Adrenal gland (tissue), 12 donors: ENCODE measurements around the gene MYH9. TPM values are rescaled to one million over a fixed set of nuclear protein-coding genes. Genes with fewer than 3 reads are reported as not detected.

ENCODE experiments used
- DNase-seq, 7 donors: peaks; one replicate each; pipeline ENCODE4 v3.0.0-alpha.2; 2019 to 2020
- H3K27ac ChIP-seq, 5 donors: fragments of 200-600 bp; sonication (generic) in 4 of 5; 1 replicate in 3 of 5; 2 replicates in 2 of 5; pipeline versions ENCODE4 v1.5.1 to v1.8.0; 2016 to 2020; ENCODE audit warnings: mild to moderate bottlenecking in 1 of 5
- H3K27me3 ChIP-seq: fragments of 200-600 bp; 2 replicates; pipeline ENCODE4 v1.8.0; 2021
- H3K36me3 ChIP-seq, 2 donors: fragments of 200-600 bp; replicated peaks in 1 of 2; 1 replicate in 1 of 2; 2 replicates in 1 of 2; pipeline versions ENCODE4 v1.5.1 to v1.8.0; 2018 to 2022
- H3K4me1 ChIP-seq, 2 donors: fragments of 200-600 bp; replicated peaks in 1 of 2; 1 replicate in 1 of 2; 2 replicates in 1 of 2; pipeline versions ENCODE4 v1.5.1 to v1.8.0; 2018 to 2021
- H3K4me3 ChIP-seq, 4 donors: fragments of 200-600 bp; sonication (generic) in 3 of 4; one replicate each; pipeline ENCODE4 v1.5.1; 2016 to 2018
- H3K9me3 ChIP-seq, 3 donors: fragments of 200-600 bp; sonication (generic) in 1 of 3; replicated peaks in 1 of 3; 1 replicate in 2 of 3; 2 replicates in 1 of 3; pipeline versions ENCODE4 v1.5.1 to v1.8.0; 2016 to 2021
- CTCF ChIP-seq, 6 experiments: fragments of 450-650 bp in 4 of 6; fragments of 200-600 bp in 2 of 6; sonication (generic) in 1 of 6; IDR thresholded peaks; 1 replicate in 5 of 6; 2 replicates in 1 of 6; pipeline versions ENCODE4 v1.5.1 to v1.8.0; 2016 to 2021; ENCODE audit warnings: antibody characterized with exemption in 6 of 6, mild to moderate bottlenecking in 2 of 6, moderate library complexity in 1 of 6
- POLR2A ChIP-seq, 2 donors: fragments of 450-650 bp; IDR thresholded peaks; one replicate each; pipeline ENCODE4 v1.6.1; 2017; ENCODE audit warnings: antibody characterized with exemption in 2 of 2, mild to moderate bottlenecking in 2 of 2, moderate library complexity in 1 of 2
- WGBS, 4 donors: extraction: QIAGEN DNeasy Blood & Tissue Kit in 2 of 4; methylation state at CpG; one replicate each; pipeline versions ENCODE4 v1.1.5 to v1.1.7; 2013 to 2017; 5-methylcytosine and 5-hydroxymethylcytosine counted together
- intact Hi-C, 2 donors: fragments of 100-400 bp; cut with DNase I; formaldehyde crosslinking; loops; one replicate each; pipeline versions ENCODE4 v1.14.1 to v1.15.0; 2022 to 2023
- polyA plus RNA-seq, 3 donors: library from polyadenylated mRNA; stranded (reverse); fragments of 200-250 nt in 2 of 3; fragments of 350-450 nt in 1 of 3; fragmentation: Illumina TruSeq in 1 of 3; extraction: RNeasy Lipid Tissue Mini Kit (QIAGEN cat#74804) in 1 of 3; gene quantifications; one replicate each; pipeline ENCODE4 v1.2.3, GENCODE V29; 2013 to 2014
- total RNA-seq, 9 donors: library from RNA; depleted of rRNA in 4 of 9; stranded (reverse); fragments of >200 nt in 4 of 9; fragments of 120-200 nt in 1 of 9; fragmentation: NEBNext Ultra II Directional in 1 of 9; extraction: Animal tissue kit (Norgen Biotek cat#: 25700) in 1 of 9; gene quantifications; one replicate each; pipeline versions ENCODE4 v1.1.0 to v1.2.4, GENCODE V29; 2013 to 2023
- donor health status: healthy with polysubstance abuse.
- donor health status: Bipolar disorder and iron deficiency.
- donor health status: DM: yes; HTN: yes; CAD: no.
- donor health status: DM: no; HTN: no; CAD: no.
- donor health status: DM: no; HTN: no; CAD: no.
- donor health status: DM: yes; HTN: yes; CAD: no.

Gene MYH9
- total and polyA plus RNA-seq, 12 donors, result 96.2 to 427 (median 319) TPM

GRCh38 chr22:36302439-36303114 lies 85.2 kb downstream of the MYH9 start:
- no peak for TF ChIP-seq CTCF (IDR thresholded peaks at IDR 0.05)
- no peak for TF ChIP-seq POLR2A (IDR thresholded peaks at IDR 0.05)
- no peak for DNase-seq
- Histone ChIP-seq H3K27me3 (no peaks in the 10 kb centered on the region), H3K9me3 (no peaks in the 10 kb centered on the region), H3K4me1 (no peaks in the 10 kb centered on the region), H3K27ac (peak overlapping the region in 1 of 5 donors; percentile 13), H3K36me3 (peaks cover 0 to 100% of the 10 kb centered on the region in 2 donors), H3K4me3 (no peak overlapping the region)
- 91 to 94% (median 92%) methylated on average over 14 to 17 of the region's 17 CpGs for WGBS, 4 donors
- intact Hi-C loops, result loop anchor here in 1 of 2 donors (5.0 kb wide), 1 partner anchor 170 kb away; no protein-coding TSS in a partner anchor

GRCh38 chr22:36301851-36302250 lies 85.9 kb downstream of the MYH9 start:
- 86 to 90% (median 88%) methylated on average over 8 of the region's 8 CpGs for WGBS, 4 donors
- H3K36me3 ChIP-seq, result peaks cover 0 to 100% of the 10 kb centered on the region in 2 donors
- H3K9me3 ChIP-seq, result no peaks in the 10 kb centered on the region

GRCh38 chr22:36301384-36301828 lies 86.4 kb downstream of the MYH9 start:
- TF ChIP-seq CTCF (IDR thresholded peaks at IDR 0.05) (peak; percentile 88 to 96 (median 93)), POLR2A (IDR thresholded peaks at IDR 0.05) (no peak)

More at GRCh38 chr22:36301851-36302250, 85.9 kb downstream of the MYH9 start:
- TF ChIP-seq POLR2A (IDR thresholded peaks at IDR 0.05), result no peak
- no peak for TF ChIP-seq CTCF (IDR thresholded peaks at IDR 0.05)
- DNase-seq, result no peak
- H3K4me3 ChIP-seq, result no peak overlapping the region
- intact Hi-C loops, result loop anchor here (2.0 to 5.0 kb wide), 2 partner anchors 169 to 170 kb away; no protein-coding TSS in a partner anchor
- H3K27me3 ChIP-seq, result no peaks in the 10 kb centered on the region
- H3K27ac ChIP-seq, result no peak overlapping the region
- H3K4me1 ChIP-seq, result no peaks in the 10 kb centered on the region

GRCh38 chr22:36300396-36301212 lies 87.2 kb downstream of the MYH9 start:
- H3K27ac ChIP-seq, result peak overlapping the region in 1 of 5 donors; percentile 30
- no peaks in the 10 kb centered on the region for H3K27me3 ChIP-seq
- no peak overlapping the region for H3K4me3 ChIP-seq
- TF ChIP-seq POLR2A (IDR thresholded peaks at IDR 0.05), result no peak
- TF ChIP-seq CTCF (IDR thresholded peaks at IDR 0.05), result no peak
- peak in 1 of 7 donors; percentile 51 for DNase-seq
- peaks cover 0 to 100% of the 10 kb centered on the region in 2 donors for H3K36me3 ChIP-seq
- 76 to 83% (median 80%) methylated on average over 22 to 24 of the region's 24 CpGs for WGBS, 4 donors
- no peaks in the 10 kb centered on the region for H3K4me1 ChIP-seq
- intact Hi-C loops, result loop anchor here (2.0 to 5.0 kb wide), 2 partner anchors 170 to 172 kb away; no protein-coding TSS in a partner anchor
- no peaks in the 10 kb centered on the region for H3K9me3 ChIP-seq

More at GRCh38 chr22:36301384-36301828, 86.4 kb downstream of the MYH9 start:
- WGBS, 4 donors, result 25 to 36% (median 33%) methylated on average over 11 to 13 of the region's 13 CpGs
- DNase-seq, result peak; percentile 66 to 91 (median 80)
- Histone ChIP-seq H3K4me1 (no peaks in the 10 kb centered on the region), H3K27me3 (no peaks in the 10 kb centered on the region), H3K9me3 (no peaks in the 10 kb centered on the region), H3K27ac (no peak overlapping the region), H3K4me3 (no peak overlapping the region), H3K36me3 (peaks cover 0 to 100% of the 10 kb centered on the region in 2 donors)
- intact Hi-C loops, result loop anchor here (2.0 to 5.0 kb wide), 2 partner anchors 169 to 171 kb away; no protein-coding TSS in a partner anchor
